Pancreas (tissue), 10 donors: ENCODE results near the gene CDK19. TPM values are rescaled to one million over a fixed set of nuclear protein-coding genes. Genes with fewer than 3 reads are reported as not detected.

Experiments used
- ATAC-seq, 4 donors: fragments of 200-7000 bp; cut with Tn5 transposase; one replicate each; pipeline versions ENCODE4 v1.8.0 to v1.9.1; 2020; ENCODE audit warnings: mild to moderate bottlenecking in 4 of 4, moderate library complexity in 4 of 4
- DNase-seq, 6 donors: peaks; one replicate each; pipeline ENCODE4 v3.0.0-alpha.2; 2020
- FAIRE-seq: peaks from 2 replicates; lab custom pipeline; 2012; peaks lifted over from hg19 to GRCh38; lab: Jason Lieb, UNC
- H3K27ac ChIP-seq, 4 donors: fragments of 200-600 bp; sonication (generic); 1 replicate in 3 of 4; 2 replicates in 1 of 4; pipeline versions ENCODE4 v1.5.0 to v1.8.0; 2020
- H3K27me3 ChIP-seq, 4 donors: fragments of 200-600 bp; one replicate each; pipeline ENCODE4 v1.8.0; 2021
- H3K36me3 ChIP-seq, 3 donors: fragments of 200-600 bp; sonication (generic) in 1 of 3; one replicate each; pipeline versions ENCODE4 v1.5.0 to v1.8.0; 2020 to 2021
- H3K4me1 ChIP-seq, 3 donors: fragments of 200-600 bp; one replicate each; pipeline ENCODE4 v1.8.0; 2021
- H3K4me3 ChIP-seq, 4 donors: fragments of 200-600 bp; sonication (generic) in 2 of 4; one replicate each; pipeline versions ENCODE4 v1.5.0 to v1.8.0; 2020 to 2021
- H3K9me3 ChIP-seq, 4 donors: fragments of 200-600 bp; one replicate each; pipeline ENCODE4 v1.8.0; 2021
- WGBS, 2 donors: extraction: QIAGEN DNeasy Blood & Tissue Kit; methylation state at CpG; one replicate each; pipeline ENCODE4 v1.1.7; 2013; 5-methylcytosine and 5-hydroxymethylcytosine counted together
- intact Hi-C, 3 donors: fragments of 100-400 bp; cut with DNase I; formaldehyde crosslinking; loops; one replicate each; pipeline versions ENCODE4 v1.11.1 to v1.14.2; 2022
- polyA plus RNA-seq, 2 donors: library from polyadenylated mRNA; stranded (reverse); fragments of 200-250 nt; gene quantifications; one replicate each; pipeline ENCODE4 v1.2.3, GENCODE V29; 2013
- total RNA-seq, 6 donors: library from RNA; stranded (reverse); fragmentation: NEBNext Ultra II Directional in 4 of 6; extraction: Animal tissue kit (Norgen Biotek cat#: 25700) in 4 of 6; gene quantifications; one replicate each; pipeline versions ENCODE4 v1.2.1 to v1.2.4, GENCODE V29; 2021 to 2023
- TF ChIP-seq, protein P1 (sequence below), 4 donors: fragments of 200-600 bp; sonication (generic) in 3 of 4; IDR thresholded peaks; one replicate each; pipeline versions ENCODE4 v1.5.0 to v1.8.0; 2021; ENCODE audit warnings: antibody characterized with exemption in 4 of 4
- donor health status: healthy with polysubstance abuse.
- donor health status: DM: no; HTN: no; CAD: no; lungs with moderate emphysema.
- donor health status: DM: no; HTN: no; CAD: no.
- donor health status: control.
- donor health status: control.
- donor health status: Bipolar disorder and iron deficiency.
- donor health status: DM: yes; HTN: yes; CAD: no.
- donor health status: DM: no; HTN: no; CAD: no.
- donor health status: DM: no; HTN: no; CAD: no.
- donor health status: DM: yes; HTN: yes; CAD: no.

CDK19 gene
- total and polyA plus RNA-seq, 8 donors = 2.4 to 14.7 (median 4.7) TPM

- DNase-seq (no peak), FAIRE-seq (no peak), ATAC-seq (peak in 3 of 4 donors; percentile 34 to 57 (median 40))
- 32 to 37% methylated on average over 4 of the region's 4 CpGs for WGBS, 2 donors
- H3K4me3 ChIP-seq = no peak overlapping the region
- TF ChIP-seq, protein P1, sequence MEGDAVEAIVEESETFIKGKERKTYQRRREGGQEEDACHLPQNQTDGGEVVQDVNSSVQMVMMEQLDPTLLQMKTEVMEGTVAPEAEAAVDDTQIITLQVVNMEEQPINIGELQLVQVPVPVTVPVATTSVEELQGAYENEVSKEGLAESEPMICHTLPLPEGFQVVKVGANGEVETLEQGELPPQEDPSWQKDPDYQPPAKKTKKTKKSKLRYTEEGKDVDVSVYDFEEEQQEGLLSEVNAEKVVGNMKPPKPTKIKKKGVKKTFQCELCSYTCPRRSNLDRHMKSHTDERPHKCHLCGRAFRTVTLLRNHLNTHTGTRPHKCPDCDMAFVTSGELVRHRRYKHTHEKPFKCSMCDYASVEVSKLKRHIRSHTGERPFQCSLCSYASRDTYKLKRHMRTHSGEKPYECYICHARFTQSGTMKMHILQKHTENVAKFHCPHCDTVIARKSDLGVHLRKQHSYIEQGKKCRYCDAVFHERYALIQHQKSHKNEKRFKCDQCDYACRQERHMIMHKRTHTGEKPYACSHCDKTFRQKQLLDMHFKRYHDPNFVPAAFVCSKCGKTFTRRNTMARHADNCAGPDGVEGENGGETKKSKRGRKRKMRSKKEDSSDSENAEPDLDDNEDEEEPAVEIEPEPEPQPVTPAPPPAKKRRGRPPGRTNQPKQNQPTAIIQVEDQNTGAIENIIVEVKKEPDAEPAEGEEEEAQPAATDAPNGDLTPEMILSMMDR (IDR thresholded peaks at IDR 0.05) = no peak
- peaks cover 0 to 3% (median 0%) of the 10 kb centered on the region in 3 donors for H3K4me1 ChIP-seq
- H3K9me3 ChIP-seq = no peaks in the 10 kb centered on the region
- no peak overlapping the region for H3K27ac ChIP-seq
- no peaks in the 10 kb centered on the region for H3K36me3 ChIP-seq
- no peaks in the 10 kb centered on the region for H3K27me3 ChIP-seq
- intact Hi-C loops = loop anchor here in 2 of 3 donors (10.0 kb wide), 2 partner anchors 157 to 263 kb away; no protein-coding TSS in a partner anchor
Measured at GRCh38 chr6:110681543-110682459, 133.5 kb downstream of the CDK19 start.

GRCh38 chr6:110676396-110676795 lies 138.9 kb downstream of the CDK19 start:
- intact Hi-C loops = no loop called here
- no peak overlapping the region for H3K27ac ChIP-seq
- no peak for ATAC-seq

GRCh38 chr6:110674096-110674495 lies 141.2 kb downstream of the CDK19 start:
- no peak for FAIRE-seq
- TF ChIP-seq, protein P1 (IDR thresholded peaks at IDR 0.05) = no peak
- no peak overlapping the region for H3K4me3 ChIP-seq
- H3K36me3 ChIP-seq = no peaks in the 10 kb centered on the region
- no peak for ATAC-seq
- H3K27ac ChIP-seq = no peak overlapping the region
- no peak for DNase-seq
- intact Hi-C loops = no loop called here
- H3K27me3 ChIP-seq = no peaks in the 10 kb centered on the region
- H3K4me1 ChIP-seq = no peaks in the 10 kb centered on the region
- H3K9me3 ChIP-seq = no peaks in the 10 kb centered on the region
- 70 to 86% methylated on average over 1 of the region's 1 CpG for WGBS, 2 donors

More at GRCh38 chr6:110676396-110676795, 138.9 kb downstream of the CDK19 start:
- TF ChIP-seq, protein P1 (IDR thresholded peaks at IDR 0.05) = no peak
- Histone ChIP-seq H3K27me3 (no peaks in the 10 kb centered on the region), H3K4me1 (no peaks in the 10 kb centered on the region), H3K9me3 (no peaks in the 10 kb centered on the region), H3K36me3 (no peaks in the 10 kb centered on the region), H3K4me3 (no peak overlapping the region)
- FAIRE-seq (no peak), DNase-seq (no peak)

GRCh38 chr6:110672122-110672521 lies 143.1 kb downstream of the CDK19 start:
- no peak overlapping the region for H3K27ac ChIP-seq
- TF ChIP-seq, protein P1 (IDR thresholded peaks at IDR 0.05) = no peak
- WGBS, 2 donors = 93 to 94% methylated on average over 2 of the region's 2 CpGs
- no peaks in the 10 kb centered on the region for H3K36me3 ChIP-seq
- H3K4me1 ChIP-seq = no peaks in the 10 kb centered on the region
- ATAC-seq (no peak), FAIRE-seq (no peak), DNase-seq (no peak)
- intact Hi-C loops = no loop called here
- H3K9me3 ChIP-seq = no peaks in the 10 kb centered on the region
- no peak overlapping the region for H3K4me3 ChIP-seq
- no peaks in the 10 kb centered on the region for H3K27me3 ChIP-seq

DNA sequence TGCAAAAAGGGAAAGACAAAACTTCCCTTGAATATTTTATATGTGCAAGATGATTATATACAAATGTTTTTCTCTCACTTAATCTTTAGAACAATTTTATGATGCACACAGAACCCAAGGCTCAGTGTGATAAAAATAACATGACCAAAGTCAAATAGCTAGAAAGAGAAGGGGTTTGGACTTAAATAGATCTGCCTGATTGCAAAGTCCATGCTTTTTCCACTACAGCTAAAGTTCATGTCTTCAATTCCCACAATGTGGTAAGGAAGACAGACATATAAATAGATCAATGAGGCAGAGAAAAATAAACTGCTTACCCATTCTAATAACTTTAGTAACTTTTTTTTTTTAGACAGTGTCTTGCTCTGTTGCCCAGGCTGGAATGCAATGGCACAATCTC lies 143.8 kb downstream of the CDK19 start:
- no peak overlapping the region for H3K4me3 ChIP-seq
- no peak overlapping the region for H3K27ac ChIP-seq
- no peaks in the 10 kb centered on the region for H3K36me3 ChIP-seq
- no peaks in the 10 kb centered on the region for H3K4me1 ChIP-seq
- no peak for ATAC-seq
- TF ChIP-seq, protein P1 (IDR thresholded peaks at IDR 0.05) = no peak
- FAIRE-seq = no peak
- intact Hi-C loops = no loop called here
- no peak for DNase-seq
- no peaks in the 10 kb centered on the region for H3K27me3 ChIP-seq
- H3K9me3 ChIP-seq = no peaks in the 10 kb centered on the region
